Stimulated activated CD4-positive, alpha-beta T cell treated with anti-CD3 and anti-CD28 coated beads, Interleukin-1b, Interleukin-23, amount 100 ng/mL, for 1 hour (primary cell): ENCODE data around the gene USP48.
"Not testable (repeated sequence)": the region's sequence is repeated elsewhere in the genome, so short reads cannot be mapped to it uniquely, and the experiment has no call there.

Experiments
- DNase-seq, 2 donors: peaks; one replicate each; pipeline ENCODE4 v3.0.0-alpha.2; 2020; ENCODE audit warnings: low read depth in 2 of 2

Gene USP48

DNA sequence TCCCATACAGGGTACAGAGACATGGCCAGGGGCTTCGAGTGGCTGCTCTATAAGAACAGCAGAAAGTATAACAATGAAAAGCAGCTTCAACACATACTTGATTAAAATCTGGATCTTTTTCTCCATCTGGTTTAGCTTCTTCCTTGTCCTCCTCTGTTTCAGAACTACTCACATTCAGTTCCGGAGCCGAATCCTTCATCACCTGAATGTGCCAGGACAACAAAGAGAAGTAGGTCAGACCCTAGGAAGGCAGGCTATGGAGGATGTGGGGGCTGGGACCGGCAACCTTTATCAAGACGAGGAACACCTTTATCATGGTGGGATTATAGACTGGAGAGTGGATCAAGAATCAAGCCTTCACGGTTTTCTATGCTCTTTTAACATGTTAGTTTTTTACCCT, 81.5 kb downstream of the USP48 start:
- DNase-seq, result no peak

DNA sequence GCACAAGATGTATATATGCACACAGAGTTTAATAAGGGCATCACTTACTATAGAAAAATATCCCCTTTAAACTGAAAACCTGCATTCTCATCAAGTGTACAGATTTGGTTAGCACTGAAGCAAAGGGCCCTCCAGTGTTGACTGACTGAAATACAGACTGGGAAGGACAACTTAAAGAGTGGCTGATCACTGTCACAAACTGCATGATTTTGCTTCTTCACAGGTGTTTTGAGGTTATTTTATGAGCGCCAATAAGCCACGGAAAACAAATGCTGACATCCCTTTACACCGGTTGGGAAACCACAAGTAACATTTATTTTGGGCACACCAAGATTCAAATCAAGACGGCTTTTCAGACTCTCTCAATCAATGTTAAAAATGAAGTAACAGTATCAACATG, 82.9 kb downstream of the USP48 start:
- DNase-seq, result no peak

DNA sequence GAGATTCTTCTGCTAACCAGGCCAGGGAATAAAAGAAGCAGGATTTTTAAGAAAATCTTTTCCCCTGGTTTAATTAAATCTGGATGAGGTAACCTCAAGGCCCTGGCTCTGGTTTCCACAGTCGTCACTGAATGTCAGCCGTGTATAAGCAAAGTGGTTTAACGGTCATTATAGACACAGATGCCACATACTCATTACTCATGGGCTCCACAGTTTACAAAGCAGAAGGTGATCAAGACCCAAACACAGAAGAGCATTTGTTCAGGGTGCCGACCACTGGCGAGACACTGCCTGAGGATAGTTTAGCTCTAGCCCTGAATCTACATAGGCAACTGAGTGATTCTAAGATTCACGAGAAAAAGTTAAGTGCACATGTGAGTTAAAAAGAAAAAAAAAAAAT, 86.0 kb downstream of the USP48 start:
- DNase-seq, result no peak

DNA sequence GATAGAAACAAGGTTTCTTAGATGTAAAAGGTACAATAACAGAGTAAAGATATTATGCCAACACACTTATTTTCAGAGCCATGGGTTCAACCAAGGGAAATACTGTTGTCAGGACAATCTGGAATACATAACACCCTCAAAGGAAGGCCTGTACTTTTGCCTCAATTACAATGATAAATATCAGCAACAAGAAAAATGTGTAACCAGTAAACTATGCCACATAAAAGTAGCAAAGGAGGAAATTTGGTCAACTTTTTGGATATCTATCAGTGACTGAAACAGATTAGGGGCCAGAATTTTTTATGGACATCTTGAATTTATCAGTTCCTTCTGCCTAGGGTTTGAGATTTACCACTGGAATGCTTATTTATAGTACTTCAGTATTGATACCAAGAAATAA, 89.2 kb downstream of the USP48 start:
- DNase-seq, result no peak

DNA sequence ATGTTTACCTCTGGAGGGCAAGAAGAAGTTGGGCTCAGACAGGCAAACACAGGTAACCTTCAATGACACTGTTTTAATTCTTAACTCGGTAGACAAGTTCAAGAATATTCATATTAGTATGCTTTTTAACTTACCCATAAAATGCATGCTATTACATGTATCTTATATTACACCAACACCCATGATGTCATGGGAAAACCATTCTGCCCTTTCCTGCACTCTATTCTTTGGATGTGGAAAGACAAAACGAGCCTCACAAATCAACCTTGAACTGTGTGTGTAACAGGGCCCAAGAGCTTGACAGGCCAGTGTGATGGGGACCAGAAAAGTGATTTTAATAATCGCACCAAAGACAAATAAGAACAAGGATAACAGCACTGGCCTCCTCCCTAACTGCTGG, 91.2 kb downstream of the USP48 start:
- no peak for DNase-seq

DNA sequence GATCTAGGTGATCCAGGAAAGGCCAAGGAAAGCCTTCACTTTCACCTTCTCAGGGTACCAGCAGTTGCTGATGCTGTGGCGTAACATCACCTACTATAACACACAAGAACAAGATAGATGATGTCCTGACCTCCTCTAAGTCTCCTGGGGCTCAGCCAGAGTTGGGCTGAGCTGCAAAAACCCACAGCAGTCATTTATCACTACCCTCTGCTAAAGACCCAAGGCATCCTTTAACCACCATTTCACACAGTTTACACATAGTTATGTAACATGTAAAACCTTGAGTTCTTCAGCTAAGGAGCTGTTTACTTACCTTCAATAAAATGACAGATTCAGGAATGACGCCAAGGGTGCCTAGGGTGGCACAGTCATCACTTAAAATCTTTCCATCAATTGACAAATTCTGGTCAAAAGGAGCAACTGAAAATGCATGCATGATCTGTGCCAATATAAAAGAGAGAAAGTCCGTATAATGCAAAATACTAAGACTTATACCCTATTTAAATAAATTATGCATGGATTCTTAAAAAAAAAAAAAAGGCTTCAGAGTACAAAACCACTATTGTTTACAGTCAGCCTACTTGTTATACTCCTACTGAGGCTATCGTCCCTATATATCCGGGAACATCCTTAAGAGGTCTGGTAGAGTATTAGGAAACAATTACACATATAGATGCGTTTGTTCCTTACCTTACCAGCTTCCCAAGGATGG, 93.1 kb downstream of the USP48 start:
- no peak for DNase-seq

DNA sequence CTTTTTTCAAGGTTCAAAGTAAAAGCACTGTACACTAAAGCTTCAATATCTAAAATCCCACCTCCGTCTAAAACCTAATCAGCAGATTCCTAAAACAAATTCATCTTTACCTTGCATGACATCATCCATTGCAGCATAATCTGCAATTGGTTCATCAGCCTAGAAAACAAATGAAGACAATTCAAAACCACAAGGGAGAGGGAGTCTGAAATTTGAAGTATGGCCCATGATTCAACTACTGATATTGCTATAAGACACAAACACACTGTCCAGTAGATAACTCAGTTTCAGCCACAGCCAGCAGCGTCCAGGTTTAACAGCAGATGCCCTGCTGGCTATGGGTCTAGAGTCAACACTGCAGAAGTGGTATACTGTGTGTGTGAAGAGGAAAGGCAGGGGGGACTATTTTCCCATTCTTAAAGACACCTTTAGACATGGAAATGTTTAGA, 95.8 kb downstream of the USP48 start:
- no peak for DNase-seq

DNA sequence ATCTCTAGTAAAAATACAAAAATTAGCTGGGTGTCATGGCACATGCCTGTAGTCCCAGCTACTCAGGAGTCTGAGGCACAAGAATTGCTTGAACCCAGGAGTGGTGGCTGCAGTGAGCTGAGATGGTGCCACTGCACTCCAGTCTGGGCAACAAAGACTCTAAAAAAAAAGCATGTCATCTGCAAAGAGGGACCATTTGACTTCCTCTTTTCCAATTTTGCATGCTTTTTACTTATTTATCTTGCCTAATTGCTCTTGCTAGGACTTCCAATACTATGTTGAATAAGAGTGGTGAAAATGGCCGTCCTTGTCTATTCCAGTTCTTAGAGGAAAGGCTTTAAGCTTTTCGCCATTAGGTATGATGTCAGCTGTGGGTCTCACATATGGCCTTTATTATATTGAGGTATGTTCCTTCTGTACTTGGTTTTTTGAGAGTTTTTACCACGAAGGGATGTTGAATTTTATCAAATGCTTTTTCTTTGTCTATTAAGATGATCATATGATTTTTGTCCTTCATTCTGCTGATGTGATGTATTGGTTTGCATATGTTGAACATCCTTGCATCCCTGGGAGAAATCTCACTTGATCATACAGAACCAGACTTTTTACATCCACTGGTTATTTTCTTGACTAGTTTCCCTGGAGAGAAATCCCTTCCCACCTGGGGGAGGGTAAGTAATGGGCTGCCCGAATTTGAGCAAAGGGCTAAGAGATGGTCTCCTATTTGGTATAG, 96.8 kb downstream of the USP48 start:
- no peak for DNase-seq

DNA sequence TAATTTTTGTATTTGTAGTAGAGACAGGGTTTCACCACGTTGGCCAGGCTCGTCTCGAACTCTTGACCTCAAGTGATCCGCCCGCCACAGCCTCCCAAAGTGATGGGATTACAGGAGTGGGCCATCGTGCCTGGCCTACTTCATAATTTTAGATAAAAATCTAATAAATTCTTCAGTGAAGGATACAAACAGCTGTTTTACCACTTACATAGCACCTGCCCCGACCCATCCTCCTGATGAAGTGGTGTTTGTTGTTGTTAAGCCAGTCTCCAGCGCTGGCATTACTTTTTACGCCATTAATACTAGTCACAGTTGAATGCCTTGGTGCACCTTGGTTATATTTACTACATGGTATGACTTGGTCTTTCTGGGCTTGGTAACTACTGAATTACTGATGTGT, 101.5 kb downstream of the USP48 start:
- no peak for DNase-seq

DNA sequence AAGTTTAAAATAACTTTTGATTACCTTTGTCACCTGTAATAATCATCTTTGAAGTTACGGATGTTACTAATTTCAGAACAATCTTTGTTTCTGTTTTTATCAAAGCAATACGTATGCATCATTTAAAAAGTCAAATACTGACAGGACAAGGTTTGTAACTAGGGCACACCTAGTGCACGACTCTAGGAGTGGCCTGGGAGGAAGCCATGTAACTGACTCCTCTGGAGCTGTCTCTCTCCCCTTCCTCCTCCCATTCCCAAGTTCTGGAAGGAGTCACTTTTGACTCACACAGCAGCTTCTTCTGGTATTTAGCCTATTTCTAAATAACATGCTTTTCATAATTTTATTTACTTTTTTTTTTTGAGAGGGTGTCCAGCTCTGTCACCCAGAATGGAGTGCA, 102.0 kb downstream of the USP48 start:
- DNase-seq, result no peak

DNA sequence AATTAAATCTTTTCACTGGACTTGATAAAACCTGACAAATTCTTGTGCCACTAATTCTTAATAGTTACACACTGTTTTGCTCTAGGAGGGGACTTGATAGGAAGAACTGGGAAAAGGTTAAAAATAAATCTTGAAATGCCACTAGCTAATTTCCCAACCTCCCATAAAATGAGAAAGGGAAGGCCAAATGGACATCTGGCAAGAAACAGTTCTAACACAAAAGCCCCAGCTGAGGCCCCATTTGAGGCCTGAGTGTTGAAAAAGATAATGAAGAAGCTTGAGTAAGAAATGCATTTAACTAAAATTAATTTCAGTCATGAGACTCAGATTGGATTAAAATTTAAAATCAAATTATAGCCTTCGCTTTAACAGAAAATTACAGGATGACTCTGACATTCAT, 102.6 kb downstream of the USP48 start:
- no peak for DNase-seq

DNA sequence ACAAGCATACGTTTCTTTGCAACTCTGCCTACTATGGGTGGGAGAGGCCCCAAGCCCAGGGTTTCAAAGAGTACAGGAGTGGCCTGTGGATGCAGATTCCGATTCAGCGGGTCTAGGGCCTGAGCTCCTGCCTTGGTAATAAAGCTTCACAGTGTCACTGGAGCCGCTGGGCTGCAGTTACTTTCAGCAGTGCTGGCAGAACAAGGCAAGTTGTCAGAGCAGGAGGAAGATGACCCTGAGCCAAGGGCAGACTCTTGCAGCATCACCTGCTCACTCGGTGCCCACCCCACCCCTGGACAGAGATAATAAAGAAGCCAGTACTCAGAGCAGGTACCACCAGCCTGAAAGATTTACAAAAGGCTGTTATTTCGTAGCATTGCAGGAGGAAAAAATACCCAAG, 105.8 kb downstream of the USP48 start:
- DNase-seq, result no peak

DNA sequence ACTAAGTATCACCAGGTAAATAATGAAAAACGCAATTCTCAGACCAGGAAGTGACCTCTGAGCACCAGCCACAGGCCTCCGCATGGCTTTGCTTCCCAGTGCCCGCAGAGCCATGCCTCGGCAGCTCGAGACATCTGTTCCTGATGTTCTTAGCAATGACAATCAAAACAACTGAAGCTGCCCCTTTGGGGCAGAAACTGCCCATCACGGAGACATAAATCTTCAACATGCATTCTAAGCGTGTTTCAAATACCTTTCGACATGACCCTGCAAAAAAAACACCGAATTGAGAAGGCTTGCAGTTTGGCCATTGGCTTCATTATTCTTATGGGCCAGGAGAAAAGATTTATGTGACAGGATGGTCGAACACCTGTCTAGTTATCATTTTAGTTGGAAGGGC, 108.0 kb downstream of the USP48 start:
- no peak for DNase-seq

DNA sequence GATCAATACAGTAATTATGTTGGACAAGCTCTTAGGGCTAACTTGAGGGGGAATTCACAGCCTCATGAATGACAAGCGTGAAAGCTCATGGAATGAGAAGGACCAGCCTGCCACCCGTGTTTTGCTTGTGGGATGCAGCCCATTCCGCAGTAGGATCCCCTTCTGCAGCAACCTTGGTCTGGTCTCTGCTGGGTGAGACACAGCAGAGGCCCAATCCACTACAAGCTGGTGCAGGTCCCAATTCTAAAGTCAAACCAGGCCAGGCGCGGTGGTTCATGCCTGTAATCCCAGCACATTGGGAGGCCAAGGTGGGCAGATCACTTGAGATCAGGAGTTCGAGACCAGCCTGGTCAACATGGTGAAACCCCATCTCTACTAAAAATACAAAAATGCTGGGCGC, 109.1 kb downstream of the USP48 start:
- not testable (repeated sequence) for DNase-seq

DNA sequence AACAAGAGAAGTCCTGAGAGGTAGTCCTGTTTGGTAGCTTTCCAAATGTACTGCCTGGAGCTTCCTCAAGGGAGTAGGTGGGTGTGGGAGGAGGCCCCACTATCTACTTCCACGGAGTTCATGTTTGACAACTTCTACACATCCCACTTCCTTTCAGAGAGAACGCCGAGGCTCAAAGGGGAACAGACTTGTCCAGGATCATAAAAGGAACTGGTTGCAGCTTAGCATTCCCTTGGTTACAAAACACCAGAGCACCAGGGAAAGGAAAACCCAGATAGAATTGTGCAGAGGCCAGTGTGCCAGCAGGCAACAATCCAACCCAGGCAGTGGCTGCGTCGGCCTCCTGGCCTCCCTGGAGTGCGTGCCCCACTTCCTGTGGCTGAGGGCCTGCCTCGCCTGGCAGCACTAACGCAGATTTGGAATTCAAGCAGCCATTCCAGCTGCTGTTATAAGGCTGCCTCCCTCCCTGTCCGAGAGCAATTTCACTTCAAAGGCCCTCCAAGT, 109.6 kb downstream of the USP48 start:
- no peak for DNase-seq

DNA sequence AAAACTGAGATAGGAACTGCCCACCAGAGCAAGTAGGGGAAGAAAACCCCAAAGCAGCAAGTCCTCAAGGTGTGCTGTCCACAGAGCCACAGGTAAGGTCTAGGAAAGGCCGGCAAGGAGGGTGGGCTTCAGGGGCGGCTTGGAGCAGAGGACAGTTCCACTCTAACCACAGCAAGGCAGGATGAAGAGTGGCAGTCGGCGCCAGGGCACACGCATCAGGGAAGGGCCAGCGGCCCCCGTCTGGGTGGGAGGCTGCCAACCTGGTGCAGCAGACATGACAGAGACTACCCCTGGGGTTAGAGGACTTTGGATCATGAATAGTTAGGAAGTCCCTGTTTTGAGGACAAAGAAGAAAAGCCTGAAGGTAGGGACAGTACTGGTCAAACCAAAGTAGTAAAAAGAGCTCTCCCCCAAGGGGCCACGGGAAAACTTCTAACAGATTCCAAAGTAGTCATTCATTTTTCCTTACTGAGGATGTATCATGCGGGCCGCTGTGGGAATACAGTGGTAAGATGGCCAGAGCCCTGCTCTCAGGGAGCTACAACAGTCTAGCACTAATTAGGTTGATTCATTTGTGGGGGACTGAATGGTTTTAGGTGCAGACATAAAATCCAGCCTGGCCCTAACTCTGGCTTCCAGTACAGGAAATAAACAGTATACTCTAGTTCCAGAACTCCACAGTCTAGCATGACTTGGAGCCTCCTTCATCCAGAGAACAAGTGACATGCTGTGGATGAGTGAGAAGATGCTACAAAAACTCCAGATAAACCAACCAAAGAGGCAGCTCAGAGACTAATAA, 110.3 kb downstream of the USP48 start:
- no peak for DNase-seq

DNA sequence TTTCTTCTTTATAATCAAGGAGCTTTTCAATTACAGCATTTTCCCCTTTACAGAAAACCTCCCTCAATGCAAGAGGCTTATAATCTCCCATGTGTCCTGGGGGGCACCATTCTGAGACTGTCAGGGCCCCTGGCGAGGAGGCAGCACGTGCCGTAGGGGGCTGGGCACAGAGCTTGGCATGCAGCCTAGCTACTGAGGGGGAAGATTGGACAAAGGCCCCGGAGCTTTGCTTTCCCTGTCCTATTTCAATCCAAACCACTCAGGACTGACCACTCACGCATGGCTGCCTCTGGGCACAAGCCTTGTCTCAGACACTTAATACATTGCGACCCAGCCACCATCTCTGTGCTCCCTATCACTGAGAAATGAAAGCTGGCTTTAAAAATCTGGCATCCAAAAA, 111.0 kb downstream of the USP48 start:
- no peak for DNase-seq

DNA sequence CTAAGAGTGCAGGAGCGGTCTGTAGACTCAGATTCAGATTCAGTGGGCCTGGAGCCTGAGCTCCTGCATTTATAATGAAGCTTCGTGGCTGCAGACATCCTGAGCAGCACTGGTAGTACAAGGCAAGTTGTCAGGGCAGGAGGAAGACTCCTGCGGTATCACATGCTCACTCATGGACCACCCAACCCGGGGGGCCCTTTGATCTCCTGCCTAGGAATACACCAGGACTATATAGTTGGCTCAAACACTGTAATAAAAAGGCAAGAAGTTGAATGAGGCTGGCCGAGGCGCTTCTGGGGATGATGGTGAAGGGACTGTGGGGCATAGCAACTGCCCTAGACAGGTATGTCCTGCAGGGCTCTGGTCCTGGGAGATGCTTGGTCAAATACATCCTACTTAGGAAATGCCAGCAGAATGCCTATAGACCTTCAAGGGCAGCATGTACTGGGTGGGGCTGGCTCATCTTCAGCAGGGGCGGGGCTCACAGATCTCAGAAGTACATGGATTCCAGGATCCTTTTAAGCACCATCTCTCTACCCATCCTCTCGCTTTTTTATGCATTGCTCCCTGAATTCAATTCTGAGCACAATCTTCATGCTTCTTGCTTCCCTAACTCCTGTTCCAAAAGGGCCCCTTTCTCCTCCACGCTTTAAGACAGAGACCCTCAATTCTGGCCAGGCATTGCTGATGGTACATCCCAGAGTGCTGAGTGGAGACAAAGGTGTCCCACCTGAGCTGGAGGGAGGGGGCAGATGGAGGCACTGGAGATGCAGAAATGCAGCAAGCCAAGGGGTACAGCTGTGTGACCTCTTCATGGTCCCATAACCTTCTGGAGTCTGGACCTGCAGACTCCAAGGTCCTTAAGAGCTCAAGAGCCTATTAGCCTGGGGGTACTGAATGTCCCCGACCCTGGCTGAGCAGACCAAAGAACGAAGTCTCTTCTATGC, 111.7 kb downstream of the USP48 start:
- no peak for DNase-seq

DNA sequence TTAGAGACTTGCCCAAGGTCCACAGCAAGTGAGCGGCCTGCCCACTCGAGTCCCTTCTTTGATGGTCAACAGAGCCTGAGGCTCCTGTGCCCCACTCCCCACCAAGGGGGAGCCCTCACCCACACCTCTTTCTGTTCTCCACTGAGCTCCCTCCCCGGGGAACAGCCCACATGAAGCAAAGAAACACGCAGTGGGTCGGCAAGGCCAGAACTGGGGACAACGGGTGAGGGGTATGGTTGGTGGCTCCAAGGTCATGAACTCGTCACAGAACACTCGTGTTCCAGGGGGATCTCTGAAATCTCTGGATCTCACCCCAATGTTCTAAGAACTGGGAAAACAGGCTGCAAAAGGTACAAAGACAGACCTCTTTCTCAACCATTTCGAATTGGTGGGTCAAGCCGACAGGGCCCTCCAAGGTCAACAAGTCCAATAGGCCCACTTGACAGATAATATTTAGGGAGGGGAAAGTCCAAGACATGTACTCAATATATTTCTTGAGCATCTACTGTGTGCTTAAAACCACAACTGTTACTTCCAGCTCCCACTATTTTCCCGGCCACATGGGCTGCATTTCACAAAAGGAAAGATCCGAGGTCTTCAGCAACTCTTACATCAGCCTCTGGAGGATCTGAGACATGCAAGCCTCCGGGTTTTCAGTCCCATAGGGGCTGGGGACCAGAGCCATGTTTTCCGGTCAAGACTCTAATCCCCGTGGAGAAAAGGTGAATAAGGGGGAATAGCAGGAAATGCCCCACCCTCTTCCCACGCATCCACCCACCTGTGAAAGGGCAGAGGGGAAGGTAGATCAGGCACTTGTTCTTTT, 112.7 kb downstream of the USP48 start:
- no peak for DNase-seq

DNA sequence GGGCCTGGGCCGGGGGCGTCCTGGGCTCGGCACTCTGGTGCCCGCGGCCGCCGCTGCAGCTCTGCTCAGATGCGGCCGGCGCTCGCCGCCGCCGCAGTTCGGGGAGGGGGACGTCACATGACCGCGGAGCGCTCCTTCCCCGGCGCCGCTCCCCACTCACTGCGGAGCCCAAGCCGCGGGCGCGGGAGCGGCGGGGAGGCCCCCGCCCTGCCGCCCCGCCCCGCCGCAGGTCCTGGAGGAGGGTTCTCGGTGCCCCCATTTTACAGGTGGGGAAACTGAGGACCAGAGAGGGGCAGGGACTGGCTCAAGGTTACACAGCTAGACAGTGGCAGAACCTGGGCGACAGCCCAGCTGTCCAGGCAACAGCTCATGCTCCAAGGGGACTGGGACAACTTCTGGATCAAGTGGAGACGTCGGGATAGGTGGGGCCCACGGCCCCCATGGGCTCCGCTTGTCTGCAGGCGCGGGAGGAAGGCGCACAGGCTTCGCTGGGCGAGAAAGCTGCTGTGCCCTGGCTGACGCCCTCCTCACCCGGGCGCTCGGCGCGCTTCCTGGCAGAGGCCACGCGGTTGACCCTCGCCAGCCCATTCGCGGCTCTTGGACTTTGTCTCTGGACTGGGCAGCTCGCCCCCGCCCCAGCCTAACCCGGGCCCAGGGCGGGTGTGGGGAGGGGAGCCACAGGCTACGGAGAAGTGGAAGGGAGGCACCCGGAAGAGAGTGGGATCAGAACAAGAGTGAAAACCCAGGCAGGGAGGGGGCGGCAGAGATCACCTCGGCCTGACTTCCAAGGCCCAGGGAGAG, 113.5 kb downstream of the USP48 start, which contains the start of gene RAP1GAP:
TSS of gene RAP1GAP (minus strand) at position 100 of the 801 bp plus-strand sequence. CDS start 49,325 bp downstream, outside the sequence.
- DNase-seq, result no peak
